ENCODE measurements around the gene CLPSL2. TPM values are rescaled to one million over a fixed set of nuclear protein-coding genes. Genes with fewer than 3 reads are reported as not detected.
A peak's percentile ranks its signal among the peaks of the same experiment; 100 is the strongest.
"Not testable (repeated sequence)": the region's sequence is repeated elsewhere in the genome, so short reads cannot be mapped to it uniquely, and the experiment has no call there.

Gene CLPSL2, protein sequence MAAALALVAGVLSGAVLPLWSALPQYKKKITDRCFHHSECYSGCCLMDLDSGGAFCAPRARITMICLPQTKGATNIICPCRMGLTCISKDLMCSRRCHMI
- not detected in 2 replicates for total RNA-seq (2014; rRNA removed; shearing (Covaris generic); ENCODE audit: low replicate concordance)

DNA sequence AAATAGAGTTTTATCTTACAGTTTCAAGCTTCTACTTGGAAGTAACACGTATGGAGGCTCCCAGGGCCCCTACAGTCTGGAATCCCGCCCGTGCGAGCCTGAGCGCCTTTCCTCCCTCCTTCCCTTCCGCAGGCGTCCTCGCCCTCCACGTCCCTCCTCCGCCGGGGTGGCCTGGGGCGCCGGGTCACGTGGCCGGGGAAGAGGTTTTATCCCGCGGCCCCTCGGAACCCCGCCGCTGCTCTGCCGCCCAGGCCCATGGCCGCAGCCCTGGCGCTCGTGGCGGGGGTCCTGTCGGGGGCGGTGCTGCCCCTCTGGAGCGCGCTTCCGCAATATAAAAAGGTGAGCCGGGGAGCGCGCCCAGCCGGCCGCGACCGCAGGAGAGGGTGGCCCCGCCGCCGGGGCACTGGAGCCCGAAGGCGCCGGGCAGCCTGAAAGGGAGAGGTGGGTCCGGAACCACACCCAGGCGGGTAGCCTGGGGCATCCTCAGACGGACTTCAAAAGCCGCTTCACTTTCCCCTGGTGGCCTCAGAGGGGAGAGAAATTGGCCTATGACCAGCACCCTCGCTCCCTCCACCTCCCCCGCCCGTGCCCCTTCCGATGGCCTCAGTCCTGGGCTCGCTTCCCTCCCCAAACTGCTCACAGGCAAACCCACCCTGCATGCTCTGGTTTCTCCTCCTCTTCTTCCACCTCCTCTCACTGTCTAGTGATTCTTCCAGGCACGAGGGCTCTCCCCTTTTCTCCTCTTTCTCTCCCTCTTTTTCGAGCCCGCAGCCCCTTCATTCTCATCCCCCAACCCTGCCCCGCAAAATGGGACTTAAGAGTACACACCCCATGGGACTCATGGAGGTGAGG, at the start of gene CLPSL2:
Gene CLPSL2, plus strand, starts transcription at position 235 of the 852 bp plus-strand sequence. Its CDS starts 21 bp downstream, at position 256.
- peak; percentile 55 for DNase-seq (ENCODE audit: low read depth)
- in situ Hi-C loops (cut with HindIII; ENCODE audit: low pct_unique_long_range_greater_than_20kb, low sequenced_read_pairs), result no loop called here

DNA sequence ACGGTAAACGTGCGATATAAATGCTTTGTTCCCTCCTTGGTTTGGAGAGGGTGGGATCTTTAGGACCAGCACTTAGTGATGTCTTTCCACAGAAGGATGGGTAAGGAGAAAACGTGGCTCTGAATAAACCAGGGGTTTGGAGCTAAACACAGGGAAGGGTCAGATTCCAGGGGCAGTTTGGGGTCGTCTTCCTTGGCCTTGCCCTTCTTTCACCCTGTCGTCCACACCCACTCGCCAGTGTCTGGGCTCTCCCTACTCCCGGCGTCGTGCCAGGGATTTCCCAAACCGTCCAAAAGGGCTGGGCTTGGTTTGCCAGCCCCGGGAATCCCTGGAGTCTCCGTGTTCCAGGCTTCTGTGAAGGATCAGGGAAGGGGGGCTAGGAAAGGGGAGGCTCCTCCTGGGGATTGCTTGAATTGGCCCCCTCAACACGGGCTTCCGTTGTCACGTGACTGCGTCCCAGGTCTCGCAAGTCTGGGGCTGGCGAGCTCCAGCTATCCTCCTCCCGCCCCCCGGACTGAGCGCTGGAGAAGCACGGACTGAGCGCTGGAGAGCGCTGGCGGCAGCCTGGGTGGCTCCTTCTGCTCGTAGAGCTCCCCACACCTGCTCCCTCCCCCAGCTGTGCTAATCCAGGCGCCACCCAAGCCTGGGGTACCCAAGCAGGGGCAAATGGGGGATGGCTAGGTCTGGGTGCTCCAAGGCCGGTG, 49.0 kb upstream of the CLPSL2 start:
- in situ Hi-C loops (cut with HindIII; ENCODE audit: low pct_unique_long_range_greater_than_20kb, low sequenced_read_pairs), result no loop called here
- peak; percentile 84 for DNase-seq (ENCODE audit: low read depth)

DNA sequence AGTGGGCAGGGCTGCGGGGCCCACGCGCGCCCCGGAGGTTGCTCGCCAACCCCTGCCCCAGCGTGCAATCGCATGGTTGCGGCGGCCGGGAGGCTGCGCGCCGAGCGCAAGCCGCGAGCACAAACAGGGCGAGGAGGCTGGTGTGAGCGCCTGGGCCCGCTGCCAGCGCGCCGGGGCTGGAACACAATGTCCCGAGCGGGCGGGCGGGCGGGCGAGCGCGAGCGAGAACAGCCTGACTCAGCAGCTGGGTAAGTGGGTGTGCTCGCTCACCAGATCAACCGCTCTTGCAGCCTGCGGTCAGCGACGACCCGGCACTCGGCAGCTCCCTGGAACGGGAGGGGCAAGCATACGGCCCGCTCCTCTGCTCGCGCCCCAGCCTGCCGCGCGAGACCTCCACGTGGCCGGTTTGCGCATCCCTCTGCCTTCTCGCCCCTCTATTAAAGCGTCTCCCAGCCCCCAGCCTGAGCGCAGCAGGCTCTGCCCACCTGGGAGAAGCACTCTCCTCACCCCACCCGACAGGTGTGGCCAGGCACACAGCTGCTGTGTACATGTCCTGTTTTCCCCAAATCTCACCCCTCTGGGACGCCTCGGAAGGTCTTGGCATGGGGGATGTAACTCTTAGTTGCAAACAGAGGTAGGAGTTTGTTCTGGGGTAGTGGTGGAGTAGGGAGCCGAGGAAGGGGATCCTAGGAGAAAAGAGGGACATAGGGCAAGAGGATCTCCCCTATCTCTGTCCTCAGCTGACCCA, 48.3 kb upstream of the CLPSL2 start:
- peak; percentile 85 for DNase-seq (ENCODE audit: low read depth)
- in situ Hi-C loops (cut with HindIII; ENCODE audit: low pct_unique_long_range_greater_than_20kb, low sequenced_read_pairs), result no loop called here

DNA sequence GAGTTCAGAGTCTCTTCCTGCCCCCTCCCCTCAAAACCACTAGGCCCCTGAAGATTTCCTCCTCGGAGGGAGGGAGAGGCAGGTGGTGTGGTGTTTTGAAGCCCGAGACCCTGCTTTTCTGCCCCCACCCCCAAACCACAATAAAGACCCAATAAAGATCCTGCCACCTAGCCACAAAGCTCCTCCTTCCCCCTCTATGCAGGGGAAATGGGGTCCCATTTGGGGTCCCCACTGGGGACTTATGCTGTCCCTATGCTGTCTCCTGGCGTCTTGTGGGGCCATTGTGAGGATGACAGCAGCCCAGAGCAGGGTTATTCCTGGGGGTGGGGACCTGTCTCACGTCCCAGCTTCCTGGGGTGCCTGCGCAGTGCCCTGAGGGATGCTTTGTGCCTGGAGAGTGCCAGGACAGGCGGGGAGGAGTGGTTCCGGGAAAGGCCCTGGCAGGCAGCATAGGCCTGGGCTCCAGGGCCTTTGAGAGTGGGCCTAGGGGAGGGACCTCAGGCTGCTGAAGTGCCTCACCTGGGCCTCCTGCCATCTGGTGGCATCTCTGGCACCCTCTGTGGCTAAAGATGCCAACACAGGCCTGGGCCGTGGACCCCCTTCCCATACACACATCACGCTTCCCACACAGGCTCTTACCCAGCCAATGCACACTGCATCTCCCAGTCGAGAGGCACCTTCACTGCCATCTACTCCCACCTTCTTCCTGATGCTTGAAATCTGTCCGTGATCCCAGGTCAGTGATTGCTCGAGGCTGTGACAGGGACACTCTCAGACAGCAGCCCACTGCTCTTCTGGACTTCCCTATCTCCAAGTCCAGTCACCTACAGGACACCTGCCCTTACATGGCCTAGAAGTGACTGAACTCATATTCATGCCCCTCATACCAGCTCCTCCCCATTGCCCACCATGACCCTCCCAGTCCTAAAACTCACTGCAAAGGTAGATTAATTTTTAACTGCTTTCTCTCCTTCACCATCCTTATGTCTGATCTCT, 47.4 kb upstream of the CLPSL2 start:
- in situ Hi-C loops (cut with HindIII; ENCODE audit: low pct_unique_long_range_greater_than_20kb, low sequenced_read_pairs), result no loop called here
- peak; percentile 22 for DNase-seq (ENCODE audit: low read depth)

DNA sequence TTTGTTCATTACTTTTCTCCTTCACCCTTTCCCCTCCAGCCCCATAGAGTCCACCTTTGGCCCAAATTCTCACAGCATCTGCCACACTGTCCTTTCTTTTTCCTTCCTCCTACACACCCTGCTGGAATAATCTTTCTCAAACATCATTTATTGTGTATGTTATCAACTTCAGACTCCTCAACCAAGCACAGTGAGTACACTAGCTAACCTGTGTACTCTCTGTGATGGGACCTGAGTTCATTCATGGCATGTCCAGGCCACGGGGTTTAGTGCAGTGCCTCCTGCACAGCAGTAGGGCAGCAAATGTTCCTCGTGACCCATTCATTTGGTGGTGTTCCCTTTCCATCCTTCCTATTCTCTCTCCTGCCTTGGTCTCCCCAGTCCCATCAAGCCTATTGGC, 46.7 kb upstream of the CLPSL2 start:
- in situ Hi-C loops (cut with HindIII; ENCODE audit: low pct_unique_long_range_greater_than_20kb, low sequenced_read_pairs), result no loop called here
- DNase-seq (ENCODE audit: low read depth), result no peak

DNA sequence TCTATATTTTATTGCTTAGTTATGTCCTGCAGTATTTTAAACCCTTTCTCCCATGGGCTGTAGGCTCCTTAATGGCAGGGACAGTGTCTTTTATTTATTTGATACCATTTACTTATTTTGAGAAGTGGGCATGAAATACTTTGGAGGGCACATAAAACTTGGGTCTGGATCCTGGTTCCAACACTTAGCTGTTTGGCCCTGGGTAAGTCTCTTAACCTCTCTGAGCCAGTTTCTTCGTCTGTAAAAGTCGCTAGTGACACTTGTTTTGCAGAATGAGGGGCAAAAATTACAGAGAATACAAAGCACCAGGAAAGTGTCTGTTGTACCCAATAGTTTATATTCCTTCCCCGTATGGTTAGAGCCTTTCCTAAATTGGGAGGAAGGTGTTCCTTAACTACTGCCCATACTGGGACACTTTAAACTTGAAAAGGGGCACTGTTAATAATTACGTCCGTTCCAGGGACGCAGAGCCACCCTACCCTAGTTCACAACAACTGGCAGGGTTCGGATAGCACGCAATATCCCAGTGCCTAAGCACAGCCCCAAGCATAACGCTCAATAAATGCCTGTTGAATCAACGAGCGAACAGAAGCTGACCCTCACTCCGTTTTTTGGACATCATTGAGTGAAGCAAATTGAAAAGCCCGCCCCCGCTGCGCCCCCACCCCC, 45.5 kb upstream of the CLPSL2 start:
- in situ Hi-C loops (cut with HindIII; ENCODE audit: low pct_unique_long_range_greater_than_20kb, low sequenced_read_pairs), result no loop called here
- peak; percentile 18 for DNase-seq (ENCODE audit: low read depth)

DNA sequence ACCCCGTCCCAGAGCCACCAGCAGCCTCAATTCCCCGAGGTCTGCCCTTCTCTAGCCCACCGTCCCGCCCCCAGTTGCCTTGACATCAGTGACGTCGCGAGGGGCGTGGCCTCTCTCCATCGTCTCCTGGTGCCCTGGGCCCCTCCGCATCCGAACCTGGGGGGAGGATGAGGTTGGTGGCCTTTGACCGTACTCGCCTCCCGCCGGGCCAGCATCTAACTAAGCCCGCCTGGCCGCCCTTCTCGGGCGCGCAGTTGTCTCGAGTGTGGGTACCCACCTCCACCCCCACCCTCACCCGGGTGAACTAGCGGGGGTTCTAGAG, 45.0 kb upstream of the CLPSL2 start:
- DNase-seq (ENCODE audit: low read depth), result peak; percentile 87
- in situ Hi-C loops (cut with HindIII; ENCODE audit: low pct_unique_long_range_greater_than_20kb, low sequenced_read_pairs), result no loop called here

DNA sequence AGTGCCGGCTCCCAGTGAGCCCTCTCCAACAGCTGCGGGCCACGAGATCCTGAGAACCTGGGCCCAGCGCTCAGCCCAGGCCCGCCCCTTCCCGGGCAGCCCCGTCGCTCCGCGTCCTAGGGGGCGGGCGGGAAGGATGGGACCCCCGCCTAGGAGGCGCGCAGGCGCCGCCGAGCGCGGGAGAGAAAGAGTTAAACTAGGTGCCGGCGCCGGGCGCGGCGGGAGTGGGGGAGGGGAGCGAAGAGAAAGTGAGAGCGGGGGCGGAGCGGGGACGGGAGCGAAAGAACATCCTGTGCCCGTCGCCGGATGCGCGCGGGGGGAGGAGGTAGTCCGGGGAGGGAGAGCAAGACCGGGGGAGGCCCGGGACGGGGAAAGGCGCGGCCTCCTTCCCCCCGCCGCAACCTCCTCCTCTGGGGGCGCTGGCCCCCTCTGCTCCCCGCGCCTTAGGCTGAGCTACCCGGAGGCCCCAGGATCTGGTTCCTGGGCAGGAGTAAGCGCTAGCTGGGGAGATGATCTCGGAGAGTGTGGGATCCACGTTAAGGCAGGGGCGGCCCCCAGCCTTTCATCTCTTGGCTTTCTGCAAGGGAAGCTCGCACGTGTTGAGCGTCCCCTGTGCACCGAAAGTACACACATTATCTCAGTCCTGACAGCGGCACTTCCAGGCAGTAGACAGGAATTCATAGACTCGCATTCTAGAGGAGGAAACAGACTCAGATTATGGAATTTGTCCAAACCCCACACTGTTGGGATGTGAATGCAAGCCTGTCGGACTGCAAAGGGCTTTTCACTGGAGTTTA, 44.5 kb upstream of the CLPSL2 start:
- peak; percentile 86 for DNase-seq (ENCODE audit: low read depth)
- in situ Hi-C loops (cut with HindIII; ENCODE audit: low pct_unique_long_range_greater_than_20kb, low sequenced_read_pairs), result no loop called here

DNA sequence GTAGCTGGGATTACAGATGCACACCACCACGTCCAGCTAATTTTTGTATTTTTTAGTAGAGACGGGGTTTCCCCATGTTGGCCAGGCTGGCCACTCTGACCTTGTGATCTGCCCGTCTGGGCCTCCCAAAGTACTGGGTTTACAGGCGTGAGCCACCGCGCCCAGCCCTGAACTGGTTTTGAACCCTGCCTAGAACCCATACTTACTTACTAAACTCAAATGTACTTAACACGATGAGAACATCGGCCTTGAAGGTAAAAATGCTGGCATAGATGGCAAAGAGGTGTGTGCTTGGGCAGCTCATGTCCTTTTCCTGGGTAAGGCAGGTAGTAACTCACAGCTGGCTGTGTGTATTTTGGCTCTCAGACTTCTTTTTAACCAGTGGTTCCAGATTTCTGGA, 42.8 kb upstream of the CLPSL2 start:
- in situ Hi-C loops (cut with HindIII; ENCODE audit: low pct_unique_long_range_greater_than_20kb, low sequenced_read_pairs), result no loop called here
- no peak for DNase-seq (ENCODE audit: low read depth)

DNA sequence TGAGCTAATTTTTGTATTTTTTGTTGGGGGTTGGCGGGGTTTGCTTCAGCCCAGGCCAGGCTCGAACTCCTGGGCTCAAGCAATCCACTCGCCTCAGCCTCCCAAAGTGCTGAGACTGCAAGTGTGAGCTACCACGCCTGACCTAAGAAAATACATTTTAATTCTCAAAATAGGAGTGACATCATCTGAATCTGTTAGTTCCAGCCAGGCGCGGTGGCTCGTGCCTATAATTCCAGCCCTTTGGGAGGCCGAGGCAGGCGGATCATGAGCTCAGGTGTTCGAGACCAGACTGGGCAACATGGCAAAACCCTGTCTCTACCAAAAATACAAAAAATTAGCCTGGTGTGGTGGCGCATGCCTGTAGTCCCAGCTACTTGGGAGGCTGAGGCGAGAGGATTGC, 42.1 kb upstream of the CLPSL2 start:
- DNase-seq (ENCODE audit: low read depth); in situ Hi-C loops (cut with HindIII; ENCODE audit: low pct_unique_long_range_greater_than_20kb, low sequenced_read_pairs): not testable (repeated sequence)

DNA sequence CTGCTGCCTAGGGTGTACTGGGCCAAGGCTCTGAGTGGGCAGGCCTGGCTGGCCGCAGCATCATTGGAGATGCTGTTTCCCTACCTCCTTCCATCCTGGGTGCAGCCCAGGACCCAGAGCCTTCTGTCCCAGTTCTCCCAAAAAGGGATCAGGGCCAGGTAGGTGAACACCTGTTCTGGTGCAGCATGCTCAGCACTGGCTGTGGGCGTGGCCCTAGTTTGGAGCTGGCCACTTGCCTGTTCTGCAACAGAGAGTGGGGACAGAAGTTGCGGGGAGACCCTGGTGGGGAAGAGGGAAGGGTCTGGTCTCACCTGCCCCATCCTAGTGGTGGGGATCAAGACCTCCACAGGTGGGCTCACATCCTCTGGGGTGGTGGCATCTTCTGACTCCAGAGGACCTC, 40.9 kb upstream of the CLPSL2 start:
- in situ Hi-C loops (cut with HindIII; ENCODE audit: low pct_unique_long_range_greater_than_20kb, low sequenced_read_pairs), result no loop called here
- DNase-seq (ENCODE audit: low read depth), result no peak

DNA sequence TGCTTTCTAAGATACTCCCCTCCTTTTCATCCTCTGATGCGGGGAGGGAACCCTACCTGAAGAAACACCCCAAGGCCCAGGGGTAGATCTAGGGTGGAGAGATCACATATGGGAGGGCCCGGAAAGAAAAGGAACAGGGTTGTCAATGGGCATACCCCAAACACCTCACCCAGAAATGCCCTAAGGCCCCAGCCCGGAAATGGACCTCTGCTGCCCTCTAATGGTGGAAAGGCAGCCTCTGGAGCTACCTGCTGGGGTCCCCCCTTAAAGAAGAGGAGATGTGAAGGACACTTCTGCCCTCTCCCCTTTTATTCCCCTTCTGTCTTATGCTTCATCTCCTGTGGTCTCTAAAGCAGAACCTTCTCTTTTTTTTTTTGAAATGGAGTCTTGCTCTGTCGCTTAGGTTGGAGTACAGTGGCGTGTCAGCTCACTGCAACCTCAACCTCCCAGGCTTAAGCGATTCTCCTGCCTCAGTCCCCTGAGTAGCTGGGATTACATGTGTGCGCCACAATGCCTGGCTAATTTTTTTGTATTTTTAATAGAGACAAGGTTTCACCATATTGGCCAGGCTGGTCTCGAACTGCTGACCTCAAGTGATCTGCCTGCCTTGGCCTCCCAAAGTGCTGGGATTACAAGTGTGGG, 40.0 kb upstream of the CLPSL2 start:
- in situ Hi-C loops (cut with HindIII; ENCODE audit: low pct_unique_long_range_greater_than_20kb, low sequenced_read_pairs), result no loop called here

DNA sequence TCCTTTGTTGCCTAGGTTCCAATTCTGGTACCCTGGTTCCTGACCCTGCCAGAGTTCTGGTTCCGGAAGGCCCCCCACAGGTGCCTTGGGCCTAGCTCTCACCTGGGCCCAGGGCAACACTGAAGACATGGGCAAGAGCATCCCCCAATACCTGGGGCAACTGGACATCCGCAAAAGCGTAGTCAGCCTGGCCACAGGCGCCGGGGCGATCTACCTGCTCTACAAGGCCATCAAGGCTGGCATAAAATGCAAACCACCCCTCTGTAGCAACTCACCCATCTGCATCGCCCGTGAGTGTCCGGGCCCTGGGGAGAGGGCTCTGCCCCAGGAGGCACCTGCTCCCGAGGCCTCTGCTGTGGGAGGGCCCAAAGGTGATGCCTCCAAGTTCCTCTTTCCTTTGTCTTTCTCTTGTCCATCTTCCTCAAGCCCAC, 39.4 kb upstream of the CLPSL2 start, which contains the start of gene ARMC12:
Gene ARMC12, plus strand, starts transcription at position 51 of the 431 bp plus-strand sequence. Its CDS starts 77 bp downstream, at position 128.
- no peak for DNase-seq (ENCODE audit: low read depth)
- in situ Hi-C loops (cut with HindIII; ENCODE audit: low pct_unique_long_range_greater_than_20kb, low sequenced_read_pairs), result no loop called here

More for the DNA sequence above, 40.0 kb upstream of the CLPSL2 start:
- peak; percentile 56 for DNase-seq (ENCODE audit: low read depth)

DNA sequence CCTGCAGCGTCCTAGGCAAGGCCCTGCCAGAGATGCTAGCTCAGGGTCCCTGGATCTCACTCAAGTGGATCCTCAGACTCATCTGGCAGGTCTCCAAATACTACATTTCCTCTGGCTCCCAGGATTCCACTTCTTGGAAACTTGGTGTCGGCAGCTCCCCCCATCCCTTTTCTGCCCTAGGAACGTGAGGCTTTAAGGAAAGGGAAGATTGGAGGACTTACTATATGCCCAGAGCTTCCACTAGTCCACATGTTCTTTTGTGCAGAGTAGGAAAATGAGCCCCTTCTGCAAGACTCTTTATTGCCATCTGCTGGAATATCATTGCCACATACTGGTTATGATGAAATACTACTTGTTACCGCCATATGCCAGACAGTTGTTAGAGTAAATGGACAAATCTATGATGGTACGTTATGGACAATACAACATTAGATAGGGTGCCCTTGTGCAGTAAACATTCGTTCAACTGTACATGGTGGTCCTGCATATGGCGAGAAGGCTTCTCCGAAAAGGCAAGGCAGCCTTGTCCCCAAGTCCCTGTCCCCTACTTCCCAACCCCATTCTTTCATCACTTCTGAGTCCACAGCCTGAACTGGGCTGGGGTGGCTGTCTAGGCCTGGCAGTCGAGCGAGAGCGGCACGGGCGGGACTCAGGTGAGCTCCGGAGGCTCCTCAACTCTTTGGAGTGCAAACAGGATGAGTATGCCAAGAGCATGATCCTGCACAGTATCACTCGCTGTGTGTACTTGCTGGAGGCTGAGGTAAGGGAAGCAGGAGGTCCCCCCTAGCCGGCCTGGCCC, 38.8 kb upstream of the CLPSL2 start:
- DNase-seq (ENCODE audit: low read depth), result peak; percentile 70
- in situ Hi-C loops (cut with HindIII; ENCODE audit: low pct_unique_long_range_greater_than_20kb, low sequenced_read_pairs), result no loop called here

Data from Caki2 (cell line).